ENCODE measurements around the gene LMBR1. TPM values are rescaled to one million over a fixed set of nuclear protein-coding genes. Genes with fewer than 3 reads are reported as not detected.

The LMBR1 gene
- total and polyA plus RNA-seq, 2 of the 13 experiments (the other 11 are each of a cell fraction or from before 2014, with no cell fraction given) = 20.9 to 39.6 TPM

GRCh38 chr7:156666368-156667109 lies 226.4 kb downstream of the LMBR1 start (continued):
- TF ChIP-seq NFE2L1 (CRISPR knock-in tag; IDR thresholded peaks at IDR 0.05; ENCODE audit: borderline replicate concordance) (no peak), ZNF720 (CRISPR knock-in tag; IDR thresholded peaks at IDR 0.05) (no peak), SP5 (CRISPR knock-in tag; IDR thresholded peaks at IDR 0.05; ENCODE audit: borderline replicate concordance, low read depth) (peak; percentile 67), HMG20A (CRISPR knock-in tag; IDR thresholded peaks at IDR 0.05; ENCODE audit: borderline replicate concordance) (peak; percentile 51; the same call in 1 of the 2 replicates), ZNF138 (CRISPR knock-in tag; IDR thresholded peaks at IDR 0.05; ENCODE audit: low read depth) (no peak), ZSCAN29 (CRISPR knock-in tag; conservative IDR thresholded peaks at IDR 0.05) (no peak), CSRNP1 (CRISPR knock-in tag; IDR thresholded peaks at IDR 0.05) (no peak), ZSCAN9 (CRISPR knock-in tag; IDR thresholded peaks at IDR 0.05; ENCODE audit: borderline replicate concordance) (0 out of 2 replicates have a peak, but pooled peaks have one; percentile 20), ATF6 (CRISPR knock-in tag; conservative IDR thresholded peaks at IDR 0.05) (no peak), ZFP37 (CRISPR knock-in tag; IDR thresholded peaks at IDR 0.05; ENCODE audit: borderline replicate concordance) (no peak), TBX3 (IDR thresholded peaks at IDR 0.05; ENCODE audit: borderline replicate concordance) (peak; percentile 75; the same call in 1 of the 2 replicates), HNF4G (IDR thresholded peaks at IDR 0.05; ENCODE audit: borderline replicate concordance, low read depth, low read length) (no peak), HNF4G (CRISPR knock-in tag; IDR thresholded peaks at IDR 0.05; ENCODE audit: borderline replicate concordance, low read depth) (0 out of 2 replicates have a peak, but pooled peaks have one; percentile 45)
- TF ChIP-seq, protein P1, sequence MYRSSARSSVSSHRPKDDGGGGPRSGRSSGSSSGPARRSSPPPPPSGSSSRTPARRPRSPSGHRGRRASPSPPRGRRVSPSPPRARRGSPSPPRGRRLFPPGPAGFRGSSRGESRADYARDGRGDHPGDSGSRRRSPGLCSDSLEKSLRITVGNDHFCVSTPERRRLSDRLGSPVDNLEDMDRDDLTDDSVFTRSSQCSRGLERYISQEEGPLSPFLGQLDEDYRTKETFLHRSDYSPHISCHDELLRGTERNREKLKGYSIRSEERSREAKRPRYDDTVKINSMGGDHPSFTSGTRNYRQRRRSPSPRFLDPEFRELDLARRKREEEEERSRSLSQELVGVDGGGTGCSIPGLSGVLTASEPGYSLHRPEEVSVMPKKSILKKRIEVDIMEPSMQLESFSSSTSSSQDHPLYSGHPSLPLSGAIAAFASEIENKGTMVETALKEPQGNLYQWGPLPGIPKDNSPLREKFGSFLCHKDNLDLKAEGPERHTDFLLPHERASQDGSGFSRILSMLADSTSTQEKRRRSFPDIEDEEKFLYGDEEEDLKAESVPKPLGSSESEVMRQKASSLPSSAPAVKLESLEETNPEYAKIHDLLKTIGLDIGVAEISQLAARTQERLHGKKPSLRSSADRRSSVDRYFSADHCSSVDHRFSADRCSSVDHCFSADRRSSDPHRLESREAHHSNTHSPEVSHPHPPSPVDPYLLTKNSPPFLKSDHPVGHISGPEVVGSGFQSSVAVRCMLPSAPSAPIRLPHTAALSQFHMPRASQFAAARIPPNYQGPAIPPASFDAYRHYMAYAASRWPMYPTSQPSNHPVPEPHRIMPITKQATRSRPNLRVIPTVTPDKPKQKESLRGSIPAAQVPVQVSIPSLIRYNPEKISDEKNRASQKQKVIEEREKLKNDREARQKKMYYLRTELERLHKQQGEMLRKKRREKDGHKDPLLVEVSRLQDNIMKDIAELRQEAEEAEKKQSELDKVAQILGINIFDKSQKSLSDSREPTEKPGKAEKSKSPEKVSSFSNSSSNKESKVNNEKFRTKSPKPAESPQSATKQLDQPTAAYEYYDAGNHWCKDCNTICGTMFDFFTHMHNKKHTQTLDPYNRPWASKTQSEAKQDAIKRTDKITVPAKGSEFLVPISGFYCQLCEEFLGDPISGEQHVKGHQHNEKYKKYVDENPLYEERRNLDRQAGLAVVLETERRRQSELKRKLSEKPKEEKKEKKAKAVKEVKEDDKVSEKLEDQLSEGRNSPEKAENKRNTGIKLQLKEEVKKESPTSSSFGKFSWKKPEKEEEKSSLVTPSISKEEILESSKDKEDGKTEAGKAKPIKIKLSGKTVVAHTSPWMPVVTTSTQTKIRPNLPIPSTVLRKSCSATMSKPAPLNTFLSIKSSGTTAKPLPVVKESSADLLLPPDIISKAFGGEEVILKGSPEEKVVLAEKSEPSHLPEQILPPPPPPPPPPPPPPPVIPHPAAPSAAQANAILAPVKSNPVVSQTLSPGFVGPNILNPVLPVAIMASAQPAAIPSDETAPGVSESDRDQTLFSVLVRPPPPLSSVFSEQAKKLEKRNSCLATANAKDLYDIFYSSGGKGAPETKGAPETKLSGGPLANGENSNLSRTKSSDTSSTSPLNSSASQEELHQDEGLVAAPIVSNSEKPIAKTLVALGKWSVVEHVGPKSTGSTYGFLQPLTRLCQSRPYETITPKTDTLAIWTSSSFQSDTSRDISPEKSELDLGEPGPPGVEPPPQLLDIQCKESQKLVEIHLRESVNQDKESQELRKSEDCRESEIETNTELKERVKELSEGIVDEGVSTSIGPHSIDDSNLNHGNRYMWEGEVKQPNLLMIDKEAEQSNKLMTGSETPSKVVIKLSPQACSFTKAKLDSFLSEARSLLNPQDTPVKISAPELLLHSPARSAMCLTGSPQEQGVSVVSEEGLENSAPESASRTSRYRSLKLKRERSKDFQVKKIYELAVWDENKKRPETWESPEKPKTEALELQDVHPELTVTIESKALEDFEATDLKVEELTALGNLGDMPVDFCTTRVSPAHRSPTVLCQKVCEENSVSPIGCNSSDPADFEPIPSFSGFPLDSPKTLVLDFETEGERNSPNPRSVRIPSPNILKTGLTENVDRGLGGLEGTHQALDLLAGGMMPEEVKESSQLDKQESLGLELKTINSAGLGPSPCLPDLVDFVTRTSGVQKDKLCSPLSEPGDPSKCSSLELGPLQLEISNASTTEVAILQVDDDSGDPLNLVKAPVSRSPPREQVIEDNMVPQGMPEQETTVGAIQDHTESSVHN (CRISPR knock-in tag; IDR thresholded peaks at IDR 0.05) = no peak

Data from HepG2 (cell line).